HL-60 (cell line): Measurements from ENCODE around the gene PCSK7.

Experiments used
- DNase-seq, 2 experiments: peaks; one replicate each; pipeline ENCODE4 v3.0.0-alpha.2; 2010 to 2020; ENCODE audit warnings: low read depth in 1 of 2, low spot score in 1 of 2
- H3K27ac ChIP-seq: fragments of 250-450 bp; sonication (Bioruptor Pico); replicated peaks from 2 replicates; pipeline ENCODE4 v1.5.1; 2020; ENCODE audit warnings: mild to moderate bottlenecking, moderate library complexity
- H3K27me3 ChIP-seq: fragments of 250-450 bp; sonication (Bioruptor Pico); 2 replicates; pipeline ENCODE4 v1.5.1; 2021; ENCODE audit warnings: mild to moderate bottlenecking, moderate library complexity; ENCODE audit not compliant: insufficient read depth, poor library complexity, severe bottlenecking
- H3K4me3 ChIP-seq: replicated peaks from 2 replicates; pipeline ENCODE4 v1.5.1; 2011; ENCODE audit warnings: mild to moderate bottlenecking, control low read depth, low read length; ENCODE audit not compliant: insufficient read depth
- GABPA ChIP-seq: IDR thresholded peaks from 2 replicates; pipeline ENCODE4 v1.6.1; 2012; ENCODE audit warnings: low read depth
- POLR2AphosphoS5 ChIP-seq: IDR thresholded peaks from 2 replicates; pipeline ENCODE4 v1.6.1; 2012; ENCODE audit warnings: low read depth
- SPI1 ChIP-seq: IDR thresholded peaks from 2 replicates; pipeline ENCODE4 v1.6.1; 2012; ENCODE audit warnings: low read depth, mild to moderate bottlenecking, borderline replicate concordance
- TF ChIP-seq, protein P1 (sequence below): IDR thresholded peaks from 2 replicates; pipeline ENCODE4 v1.6.1; 2012; ENCODE audit warnings: low read depth; ENCODE audit not compliant: insufficient replicate concordance
- TF ChIP-seq, protein P2 (sequence below): IDR thresholded peaks from one replicate; pipeline ENCODE4 v1.5.1; 2011; ENCODE audit warnings: low read length, control low read depth, inconsistent platforms; ENCODE audit not compliant: insufficient read depth

Gene PCSK7

DNA sequence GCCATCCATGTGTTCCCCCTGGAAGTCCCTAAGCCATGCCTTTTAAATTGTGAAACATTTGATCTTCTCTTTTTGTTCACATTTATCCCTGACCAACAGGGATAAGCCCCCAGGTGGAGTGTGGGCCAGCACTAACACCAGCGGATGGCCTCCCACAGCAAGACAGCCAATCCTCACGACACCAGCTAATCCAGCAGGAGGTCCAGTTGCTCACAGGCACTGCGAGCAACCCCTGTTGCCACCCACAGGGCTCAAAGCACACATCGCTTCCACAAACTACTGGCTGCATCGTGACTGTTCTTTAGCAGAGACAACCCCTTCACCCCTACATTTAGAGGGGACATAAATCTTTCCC, 2.0 kb downstream of the PCSK7 start:
- Histone ChIP-seq H3K27ac (no peak overlapping the region), H3K27me3 (no peaks in the 10 kb centered on the region), H3K4me3 (no peak overlapping the region)
- TF ChIP-seq GABPA (no peak), POLR2AphosphoS5 (no peak), SPI1 (no peak)
- TF ChIP-seq, protein P1, sequence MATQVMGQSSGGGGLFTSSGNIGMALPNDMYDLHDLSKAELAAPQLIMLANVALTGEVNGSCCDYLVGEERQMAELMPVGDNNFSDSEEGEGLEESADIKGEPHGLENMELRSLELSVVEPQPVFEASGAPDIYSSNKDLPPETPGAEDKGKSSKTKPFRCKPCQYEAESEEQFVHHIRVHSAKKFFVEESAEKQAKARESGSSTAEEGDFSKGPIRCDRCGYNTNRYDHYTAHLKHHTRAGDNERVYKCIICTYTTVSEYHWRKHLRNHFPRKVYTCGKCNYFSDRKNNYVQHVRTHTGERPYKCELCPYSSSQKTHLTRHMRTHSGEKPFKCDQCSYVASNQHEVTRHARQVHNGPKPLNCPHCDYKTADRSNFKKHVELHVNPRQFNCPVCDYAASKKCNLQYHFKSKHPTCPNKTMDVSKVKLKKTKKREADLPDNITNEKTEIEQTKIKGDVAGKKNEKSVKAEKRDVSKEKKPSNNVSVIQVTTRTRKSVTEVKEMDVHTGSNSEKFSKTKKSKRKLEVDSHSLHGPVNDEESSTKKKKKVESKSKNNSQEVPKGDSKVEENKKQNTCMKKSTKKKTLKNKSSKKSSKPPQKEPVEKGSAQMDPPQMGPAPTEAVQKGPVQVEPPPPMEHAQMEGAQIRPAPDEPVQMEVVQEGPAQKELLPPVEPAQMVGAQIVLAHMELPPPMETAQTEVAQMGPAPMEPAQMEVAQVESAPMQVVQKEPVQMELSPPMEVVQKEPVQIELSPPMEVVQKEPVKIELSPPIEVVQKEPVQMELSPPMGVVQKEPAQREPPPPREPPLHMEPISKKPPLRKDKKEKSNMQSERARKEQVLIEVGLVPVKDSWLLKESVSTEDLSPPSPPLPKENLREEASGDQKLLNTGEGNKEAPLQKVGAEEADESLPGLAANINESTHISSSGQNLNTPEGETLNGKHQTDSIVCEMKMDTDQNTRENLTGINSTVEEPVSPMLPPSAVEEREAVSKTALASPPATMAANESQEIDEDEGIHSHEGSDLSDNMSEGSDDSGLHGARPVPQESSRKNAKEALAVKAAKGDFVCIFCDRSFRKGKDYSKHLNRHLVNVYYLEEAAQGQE: no peak
- TF ChIP-seq, protein P2, sequence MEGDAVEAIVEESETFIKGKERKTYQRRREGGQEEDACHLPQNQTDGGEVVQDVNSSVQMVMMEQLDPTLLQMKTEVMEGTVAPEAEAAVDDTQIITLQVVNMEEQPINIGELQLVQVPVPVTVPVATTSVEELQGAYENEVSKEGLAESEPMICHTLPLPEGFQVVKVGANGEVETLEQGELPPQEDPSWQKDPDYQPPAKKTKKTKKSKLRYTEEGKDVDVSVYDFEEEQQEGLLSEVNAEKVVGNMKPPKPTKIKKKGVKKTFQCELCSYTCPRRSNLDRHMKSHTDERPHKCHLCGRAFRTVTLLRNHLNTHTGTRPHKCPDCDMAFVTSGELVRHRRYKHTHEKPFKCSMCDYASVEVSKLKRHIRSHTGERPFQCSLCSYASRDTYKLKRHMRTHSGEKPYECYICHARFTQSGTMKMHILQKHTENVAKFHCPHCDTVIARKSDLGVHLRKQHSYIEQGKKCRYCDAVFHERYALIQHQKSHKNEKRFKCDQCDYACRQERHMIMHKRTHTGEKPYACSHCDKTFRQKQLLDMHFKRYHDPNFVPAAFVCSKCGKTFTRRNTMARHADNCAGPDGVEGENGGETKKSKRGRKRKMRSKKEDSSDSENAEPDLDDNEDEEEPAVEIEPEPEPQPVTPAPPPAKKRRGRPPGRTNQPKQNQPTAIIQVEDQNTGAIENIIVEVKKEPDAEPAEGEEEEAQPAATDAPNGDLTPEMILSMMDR: no peak
- no peak for DNase-seq

DNA sequence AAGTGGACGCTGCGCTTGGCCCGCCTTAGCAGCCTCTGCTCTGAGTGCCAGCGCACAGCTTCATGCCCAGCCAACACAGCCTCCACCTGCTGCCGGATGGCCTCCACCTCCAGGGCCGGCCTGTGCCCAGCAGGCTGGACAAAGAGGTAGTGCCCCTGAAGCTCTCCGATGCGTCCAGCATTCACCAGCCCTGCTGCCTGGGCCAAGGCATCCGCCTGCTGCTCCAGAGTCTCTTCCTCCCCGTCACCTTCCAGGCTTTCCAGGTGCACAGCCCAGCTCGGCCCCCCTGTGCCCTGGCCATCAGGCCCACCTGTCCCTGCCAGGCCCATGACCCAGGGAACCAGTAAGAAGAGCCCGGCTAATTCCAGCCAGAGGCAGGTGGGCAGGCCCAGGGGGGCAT, 2.5 kb downstream of the PCSK7 start:
- Histone ChIP-seq H3K27ac (no peak overlapping the region), H3K4me3 (no peak overlapping the region), H3K27me3 (no peaks in the 10 kb centered on the region)
- no peak for TF ChIP-seq GABPA
- TF ChIP-seq POLR2AphosphoS5: no peak
- TF ChIP-seq, protein P1: no peak
- TF ChIP-seq, protein P2: no peak
- TF ChIP-seq SPI1: no peak
- DNase-seq: no peak

DNA sequence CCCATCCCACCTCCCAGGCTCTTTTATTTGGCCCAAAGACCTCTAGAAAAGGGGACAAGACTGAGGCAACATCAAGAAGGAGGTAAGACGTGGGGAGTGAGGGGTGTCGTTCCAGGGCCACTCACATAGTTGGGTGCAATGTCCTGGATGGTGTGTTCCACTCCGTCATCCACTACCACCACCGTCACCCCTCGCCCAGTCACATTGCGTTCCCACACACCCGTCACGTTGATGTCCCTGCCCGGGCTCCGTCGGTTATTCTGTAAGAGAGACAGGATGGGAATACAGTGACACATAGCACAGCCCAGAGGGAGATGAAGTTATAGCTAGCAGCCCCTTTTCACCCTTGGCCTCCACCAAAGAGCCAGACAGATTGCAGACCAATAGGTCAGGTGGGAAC, 3.8 kb downstream of the PCSK7 start:
- TF ChIP-seq, protein P1: no peak
- no peak for TF ChIP-seq SPI1
- TF ChIP-seq, protein P2: no peak
- TF ChIP-seq POLR2AphosphoS5: no peak
- no peak for TF ChIP-seq GABPA
- DNase-seq: no peak
- H3K27me3 ChIP-seq: no peaks in the 10 kb centered on the region
- no peak overlapping the region for H3K27ac ChIP-seq
- H3K4me3 ChIP-seq: no peak overlapping the region
